Gastroesophageal sphincter (tissue), 3 donors: Measurements from ENCODE around the gene TSPAN9.

Source experiments
- CTCF ChIP-seq, 4 experiments: fragments of 200-600 bp in 2 of 4; fragments of 450-650 bp in 2 of 4; sonication (generic) in 1 of 4; IDR thresholded peaks; one replicate each; pipeline ENCODE4 v1.5.1; 2017 to 2019; ENCODE audit warnings: antibody characterized with exemption in 4 of 4, mild to moderate bottlenecking in 2 of 4, moderate library complexity in 2 of 4
- POLR2A ChIP-seq, 2 donors: fragments of 450-650 bp; IDR thresholded peaks; one replicate each; pipeline ENCODE4 v1.6.1; 2017; ENCODE audit warnings: antibody characterized with exemption in 2 of 2, mild to moderate bottlenecking in 2 of 2, moderate library complexity in 1 of 2

- TF ChIP-seq CTCF (IDR thresholded peaks at IDR 0.05) (no peak), POLR2A (IDR thresholded peaks at IDR 0.05) (no peak)
Measured at GRCh38 chr12:3309805-3310204, 232.6 kb downstream of the TSPAN9 start.
